ENCODE results near the gene LRRFIP1.

The LRRFIP1 gene

GRCh38 chr2:237642038-237642734, 14.8 kb downstream of the LRRFIP1 start:
- DNase-seq: no peak

DNA sequence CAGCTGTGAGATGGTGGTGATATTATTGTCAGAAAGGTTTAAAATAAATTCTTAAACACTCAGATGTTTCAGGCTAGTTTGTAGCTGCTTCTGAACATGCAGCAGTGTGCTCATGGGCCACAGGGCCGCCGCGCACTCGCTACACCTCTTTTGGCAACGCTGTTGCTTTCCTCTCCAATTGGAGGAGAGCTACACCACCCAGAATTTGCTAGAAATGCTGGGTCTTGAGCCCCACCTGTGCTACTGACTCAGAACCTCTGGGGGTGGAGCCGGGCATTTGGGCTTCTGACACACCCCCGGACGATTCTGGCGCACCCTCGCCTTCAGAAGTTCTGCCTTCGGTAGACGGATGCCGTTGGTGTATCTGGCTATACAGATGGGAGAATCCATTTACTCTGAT, 15.7 kb downstream of the LRRFIP1 start:
- DNase-seq: no peak

DNA sequence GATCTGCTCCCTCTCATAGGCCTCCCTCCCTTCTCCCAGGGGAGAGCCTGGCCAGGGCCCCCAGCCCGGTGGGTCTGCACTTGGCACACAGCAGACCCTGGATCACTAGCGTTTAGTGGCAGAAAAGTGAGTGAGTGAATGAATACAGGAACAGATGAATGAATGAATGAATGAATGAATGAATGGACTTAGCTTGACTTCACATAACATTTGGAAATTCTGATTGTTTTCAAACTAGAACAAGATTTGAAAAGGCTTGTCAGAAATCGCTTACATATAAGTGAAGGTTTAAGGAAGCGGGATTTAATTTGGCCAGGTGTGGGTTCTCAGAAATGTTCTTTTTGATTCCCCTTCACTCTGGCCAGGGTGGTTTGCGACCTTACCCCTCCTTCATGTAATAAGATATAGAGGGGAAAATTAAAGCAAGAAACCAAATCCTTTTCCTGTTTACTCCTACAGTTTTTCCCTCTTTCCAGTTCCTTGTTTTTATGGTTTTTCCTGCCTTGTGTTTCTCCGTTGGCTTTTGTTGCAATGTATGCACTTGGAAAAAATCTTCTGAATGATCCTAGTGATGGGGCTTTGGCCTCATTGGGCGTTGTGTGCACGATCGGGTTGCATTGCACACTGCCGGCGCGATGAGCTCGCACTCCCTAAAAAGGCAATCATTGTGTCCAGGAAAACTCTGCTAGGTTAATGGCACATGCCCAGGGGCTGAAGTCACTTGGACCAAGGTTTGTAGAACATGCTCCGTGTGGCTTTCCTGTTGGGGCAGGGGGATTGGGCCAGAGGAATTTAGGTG, 16.4 kb downstream of the LRRFIP1 start:
- DNase-seq: no peak

DNA sequence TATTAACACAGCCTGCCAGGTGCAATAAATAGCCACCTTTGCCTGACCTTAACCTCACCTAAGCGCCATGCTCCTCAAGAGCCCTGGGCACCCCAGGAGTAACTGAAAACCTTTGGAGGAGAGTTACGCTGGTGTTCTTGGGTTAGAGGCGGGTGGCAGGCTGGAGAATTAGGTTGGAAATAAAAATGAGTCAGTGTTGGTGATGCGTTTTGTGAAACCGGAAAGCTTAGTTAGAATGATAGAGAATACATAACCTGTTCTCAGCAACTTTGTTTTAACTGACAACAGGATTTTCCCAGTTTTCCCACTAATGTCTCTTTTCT, 17.0 kb downstream of the LRRFIP1 start:
- DNase-seq: no peak

- DNase-seq: no peak
Observed at GRCh38 chr2:237645261-237645660, 17.9 kb downstream of the LRRFIP1 start.

DNA sequence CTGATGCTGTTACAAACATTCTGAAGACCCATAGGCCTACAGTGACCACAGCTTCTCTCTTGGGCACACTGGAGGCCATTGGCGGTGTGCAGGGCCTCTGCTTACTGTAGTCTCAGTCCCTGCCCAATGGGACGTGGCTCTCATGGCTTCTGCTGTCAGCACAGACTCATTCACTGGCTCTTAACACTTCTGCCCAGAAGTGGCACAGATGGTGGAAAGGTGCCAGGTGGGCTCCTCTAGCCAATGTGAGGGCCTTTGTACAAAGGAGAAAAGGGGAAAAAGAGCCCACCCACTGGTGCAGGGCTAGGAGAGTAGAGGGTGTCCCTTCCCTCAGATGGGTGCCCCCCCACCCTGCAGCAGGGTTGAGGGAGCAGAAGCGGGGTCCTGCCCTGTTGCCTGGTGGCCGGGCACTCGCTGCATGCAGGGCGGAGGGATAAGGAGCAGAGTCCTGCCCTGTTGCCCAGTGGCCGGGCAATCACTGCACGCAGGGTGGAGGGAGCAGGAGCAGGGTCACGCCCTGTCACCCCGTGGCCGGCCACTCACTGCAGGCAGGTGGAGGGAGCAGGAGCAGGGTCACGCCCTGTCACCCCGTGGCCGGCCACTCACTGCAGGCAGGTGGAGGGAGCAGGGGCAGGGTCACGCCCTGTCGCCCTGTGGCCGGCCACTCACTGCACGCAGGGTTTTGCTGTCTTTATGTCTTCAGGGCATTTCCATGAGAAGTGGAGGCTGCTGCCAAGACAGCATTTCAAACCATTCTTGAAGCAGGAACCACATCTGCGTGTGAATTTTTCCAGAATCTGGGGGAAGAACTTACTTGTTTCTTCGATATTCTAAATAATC, 20.0 kb downstream of the LRRFIP1 start:
- DNase-seq: no peak

GRCh38 chr2:237648016-237648381, 20.6 kb downstream of the LRRFIP1 start:
- no peak for DNase-seq

DNA sequence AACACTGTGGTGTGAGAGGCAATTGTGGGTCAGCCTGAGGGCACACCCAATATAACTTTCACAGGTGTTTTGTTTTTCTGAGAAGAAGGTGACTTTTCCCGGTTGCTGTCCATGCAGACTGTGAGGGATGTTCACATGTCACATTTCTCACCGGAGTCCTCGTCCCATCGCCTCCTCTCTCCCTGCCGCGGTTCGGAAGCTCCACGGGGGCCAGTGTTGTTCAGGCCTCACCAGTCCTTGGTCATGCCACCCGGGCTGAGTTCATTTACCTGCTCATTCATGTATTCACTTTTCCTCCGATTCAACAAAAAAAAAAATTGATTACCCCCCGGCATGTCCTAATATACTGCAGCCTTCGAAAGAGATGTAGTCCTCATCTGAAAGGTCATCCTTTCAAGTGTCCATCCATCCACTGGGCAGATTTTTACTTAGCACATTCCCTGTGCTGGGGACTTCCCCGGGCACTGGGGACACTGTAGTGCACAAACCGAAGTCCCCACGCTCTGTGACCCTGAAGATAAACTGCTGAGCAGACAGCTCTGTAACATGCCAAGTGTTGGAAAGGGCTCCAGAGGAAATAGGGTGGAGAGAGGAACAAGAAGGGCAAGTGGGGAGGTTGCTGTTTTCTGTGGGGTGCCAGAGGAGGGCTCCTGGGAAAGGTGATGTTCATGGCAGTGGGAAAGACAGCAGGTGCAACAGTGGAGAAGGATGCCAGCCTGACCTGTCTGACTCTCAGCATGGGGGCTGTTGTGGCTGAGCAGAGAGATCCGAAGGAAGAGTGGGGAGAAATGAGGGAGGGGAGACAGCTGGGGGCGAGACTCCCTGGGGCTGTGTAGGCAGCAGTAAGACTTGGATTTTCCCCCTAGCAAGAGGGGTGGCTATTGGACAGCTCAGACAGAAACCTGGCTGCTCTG, 22.4 kb downstream of the LRRFIP1 start:
- no peak for DNase-seq

- no peak for DNase-seq
Observed at GRCh38 chr2:237650455-237650850, 23.1 kb downstream of the LRRFIP1 start.

GRCh38 chr2:237651761-237652160, 24.4 kb downstream of the LRRFIP1 start:
- no peak for DNase-seq

DNA sequence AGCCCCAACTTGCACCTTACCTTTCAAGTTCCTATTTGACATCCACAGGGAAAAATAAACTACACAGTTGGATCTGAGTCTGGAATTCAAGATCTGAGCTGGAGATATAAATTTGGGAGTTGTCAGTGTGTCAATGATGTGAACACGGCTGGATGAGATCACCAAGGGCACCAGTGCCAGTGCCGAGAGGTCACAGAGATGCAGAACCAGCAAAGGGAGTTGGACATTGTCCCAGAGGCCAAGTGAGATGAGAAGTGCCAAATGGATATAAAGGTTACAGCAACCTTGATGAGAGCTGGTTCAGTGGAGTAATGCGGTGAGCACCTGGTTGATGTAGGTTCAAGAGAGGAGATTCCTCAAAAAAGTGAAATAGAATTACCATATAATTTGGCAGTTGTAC, 24.8 kb downstream of the LRRFIP1 start:
- DNase-seq: no peak

DNA sequence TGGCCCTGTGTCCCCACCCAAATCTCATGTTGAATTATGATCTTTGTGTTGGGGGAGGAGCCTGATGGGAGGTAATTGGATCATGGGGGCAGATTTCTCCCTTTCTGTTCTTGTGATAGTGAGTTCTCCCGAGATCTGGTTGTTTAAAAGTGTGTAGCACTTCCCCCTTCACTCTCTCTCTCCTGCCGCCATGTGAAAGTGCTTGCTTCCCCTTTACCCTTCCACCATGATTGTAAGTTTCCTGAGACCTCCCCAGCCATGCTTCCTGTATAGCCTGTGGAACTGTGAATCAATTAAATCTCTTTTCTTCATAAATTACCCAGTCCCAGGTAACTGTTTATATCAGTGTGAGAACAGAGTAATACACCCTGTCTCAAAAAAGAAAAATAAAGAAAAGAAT, 25.5 kb downstream of the LRRFIP1 start:
- no peak for DNase-seq

DNA sequence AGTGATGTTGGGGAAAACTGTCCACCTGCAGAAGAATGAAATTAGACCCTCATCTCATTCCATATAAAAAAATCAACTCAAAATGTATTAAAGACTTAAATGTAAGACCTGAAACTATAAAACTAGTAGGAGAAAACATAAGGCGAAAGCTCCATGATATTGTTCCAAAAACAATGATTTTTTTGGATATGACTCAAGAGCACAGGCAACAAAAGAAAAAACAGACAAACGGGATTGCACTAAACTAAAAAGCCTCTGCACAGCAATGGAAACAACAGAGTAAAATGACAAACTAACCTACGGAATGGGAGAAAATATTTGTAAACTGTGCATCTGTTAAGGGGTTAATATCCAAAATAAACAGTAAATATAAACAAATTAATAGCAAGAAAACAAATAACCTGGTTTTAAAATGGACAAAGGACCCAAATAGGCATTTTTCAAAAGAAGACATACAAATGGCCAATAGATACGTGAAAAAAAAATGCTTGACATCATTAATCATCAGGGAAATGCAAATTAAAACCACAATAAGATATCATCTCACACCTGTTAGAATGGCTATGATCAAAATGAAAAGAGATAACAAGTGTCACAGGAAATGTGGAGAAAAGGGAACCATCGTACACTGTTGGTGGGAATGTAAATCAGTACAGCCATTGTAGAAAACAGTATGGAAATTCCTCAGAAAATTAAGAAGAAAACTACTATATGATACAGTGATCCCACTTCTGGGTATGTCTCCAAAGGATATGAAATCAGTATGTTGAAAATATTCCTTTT, 26.6 kb downstream of the LRRFIP1 start:
- DNase-seq: no peak

GRCh38 chr2:237657063-237657462, 29.7 kb downstream of the LRRFIP1 start:
- DNase-seq: no peak

- DNase-seq: peak; percentile 26
Observed at GRCh38 chr2:237660381-237660900, 33.1 kb downstream of the LRRFIP1 start.

GRCh38 chr2:237661270-237661669, 33.9 kb downstream of the LRRFIP1 start:
- peak; percentile 25 for DNase-seq

GRCh38 chr2:237661799-237662328, 34.5 kb downstream of the LRRFIP1 start:
- no peak for DNase-seq

DNA sequence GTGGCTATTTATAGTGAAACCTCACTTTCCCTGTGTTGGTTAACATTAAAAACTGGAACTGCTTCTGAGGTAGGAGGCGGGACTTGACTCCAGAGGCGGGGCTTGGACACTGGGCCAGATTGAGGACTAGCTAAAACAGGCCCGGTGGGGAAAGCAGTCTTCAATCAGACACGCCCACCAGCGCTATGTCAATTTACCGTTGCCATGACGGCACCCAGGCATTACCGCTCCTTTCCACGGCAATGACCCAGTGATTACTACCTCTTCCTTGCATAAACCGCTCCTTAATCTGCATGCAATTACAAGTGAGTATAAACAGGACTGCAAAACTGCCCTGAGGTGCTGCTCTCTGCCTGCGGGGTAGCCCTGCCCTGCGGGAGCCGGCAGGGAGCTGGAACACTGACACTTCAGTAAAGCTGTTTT, 35.3 kb downstream of the LRRFIP1 start:
- DNase-seq: peak; percentile 96

GRCh38 chr2:237663517-237664110, 36.2 kb downstream of the LRRFIP1 start:
- peak; percentile 64 for DNase-seq

DNA sequence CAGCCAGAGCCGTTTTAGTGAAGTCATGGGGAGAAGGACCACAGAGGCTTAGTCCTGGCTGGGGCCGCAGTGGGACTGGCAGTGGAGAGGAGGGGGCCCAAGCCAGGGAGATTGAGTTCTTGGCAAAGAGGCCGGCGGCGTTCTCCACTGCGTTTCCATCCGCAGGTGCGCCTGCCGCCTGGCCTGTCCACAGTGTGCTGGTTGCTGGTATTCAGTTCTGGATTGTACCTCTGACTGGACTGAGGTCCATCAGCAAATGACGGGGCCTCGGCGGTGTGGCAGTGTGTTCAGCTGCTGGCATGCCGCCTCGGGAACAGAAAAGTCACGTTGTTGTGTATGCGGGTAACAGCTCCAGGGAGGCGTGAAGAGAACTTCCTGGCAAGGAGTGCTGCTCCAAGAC, 36.8 kb downstream of the LRRFIP1 start:
- no peak for DNase-seq

GRCh38 chr2:237665713-237666143, 38.3 kb downstream of the LRRFIP1 start:
- DNase-seq: peak; percentile 26
